ENCODE results near the gene SRSF2. TPM values are rescaled to one million over a fixed set of nuclear protein-coding genes. Genes with fewer than 3 reads are reported as not detected.
A peak's percentile ranks its signal among the peaks of the same experiment; 100 is the strongest.

Gene SRSF2
- total RNA-seq, 1 donor from 2014 or later: 329 TPM

DNA sequence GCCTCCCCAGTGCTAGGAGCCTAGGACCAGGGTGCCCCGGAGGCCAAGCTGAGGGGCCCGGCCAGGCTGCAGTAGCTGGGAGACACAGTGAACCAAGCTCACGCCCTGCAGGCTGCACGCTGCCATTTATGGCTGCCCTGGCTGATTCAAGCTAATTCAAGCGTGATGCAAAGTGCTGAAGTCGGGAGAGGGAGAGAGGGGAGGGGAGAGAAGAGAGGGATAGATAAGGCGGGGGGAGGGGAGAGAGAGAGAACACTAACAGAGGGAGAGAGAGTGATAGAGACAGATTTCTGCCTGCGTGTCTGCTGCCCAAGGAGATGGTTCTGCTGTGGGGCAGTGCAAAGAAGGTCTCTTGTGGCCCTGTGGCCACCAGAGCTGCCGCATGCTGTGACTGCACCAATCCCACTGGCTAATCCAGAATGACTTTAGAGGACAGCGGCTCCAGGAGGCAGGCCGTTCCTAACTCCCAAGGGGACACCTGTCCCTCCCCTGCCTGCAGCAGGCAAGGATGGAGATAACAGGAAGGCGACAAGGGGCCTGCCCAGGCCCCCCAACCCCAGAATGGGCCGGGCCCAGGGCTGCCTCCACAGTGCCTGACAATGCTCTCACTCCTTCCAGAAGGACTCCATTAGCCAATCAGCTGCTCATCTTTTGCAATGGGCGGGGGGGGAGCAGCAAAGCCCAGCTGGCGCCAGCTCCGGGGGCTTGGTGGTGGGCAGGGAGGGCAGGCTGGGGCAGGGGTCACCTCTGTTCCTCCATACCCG is 39.2 kb downstream of the SRSF2 start:
- H3K27me3 Mint-ChIP-seq (ENCODE audit: insufficient read depth, low read depth): peaks cover 7% of the 10 kb centered on the region
- Histone ChIP-seq H3K9me3 (ENCODE audit: low read depth) (no peaks in the 10 kb centered on the region), H3K4me2 (peak overlapping the region; percentile 68)

GRCh38 chr17:76696763-76697701 is 40.1 kb downstream of the SRSF2 start:
- no peaks in the 10 kb centered on the region for H3K36me3 ChIP-seq
- peaks cover 2% of the 10 kb centered on the region for H3K36me3 Mint-ChIP-seq

More for the DNA sequence above, 39.2 kb downstream of the SRSF2 start:
- H3K9me3 Mint-ChIP-seq: no peaks in the 10 kb centered on the region
- H3K27me3 ChIP-seq: no peaks in the 10 kb centered on the region
- H3K4me3 Mint-ChIP-seq: peak overlapping the region; percentile 3
- peak overlapping the region; percentile 88 for H3K27ac Mint-ChIP-seq
- H3F3A ChIP-seq (ENCODE audit: low read depth): peaks cover 28% of the 10 kb centered on the region
- H3K9ac ChIP-seq: no peak overlapping the region
- peaks cover 64% of the 10 kb centered on the region for H3K4me1 Mint-ChIP-seq
- peak overlapping the region; percentile 23 for H3K4me3 ChIP-seq
- H4K20me1 ChIP-seq (ENCODE audit: low read depth): peaks cover 18% of the 10 kb centered on the region
- H3K36me3 Mint-ChIP-seq: peaks cover 2% of the 10 kb centered on the region
- H3K27ac ChIP-seq: peak overlapping the region; percentile 57
- peaks cover 20% of the 10 kb centered on the region for H3K79me2 ChIP-seq (ENCODE audit: low read depth)
- H2AFZ ChIP-seq (replicated peaks): peak overlapping the region; percentile 31
- no peaks in the 10 kb centered on the region for H3K36me3 ChIP-seq
- TF ChIP-seq, protein P1, sequence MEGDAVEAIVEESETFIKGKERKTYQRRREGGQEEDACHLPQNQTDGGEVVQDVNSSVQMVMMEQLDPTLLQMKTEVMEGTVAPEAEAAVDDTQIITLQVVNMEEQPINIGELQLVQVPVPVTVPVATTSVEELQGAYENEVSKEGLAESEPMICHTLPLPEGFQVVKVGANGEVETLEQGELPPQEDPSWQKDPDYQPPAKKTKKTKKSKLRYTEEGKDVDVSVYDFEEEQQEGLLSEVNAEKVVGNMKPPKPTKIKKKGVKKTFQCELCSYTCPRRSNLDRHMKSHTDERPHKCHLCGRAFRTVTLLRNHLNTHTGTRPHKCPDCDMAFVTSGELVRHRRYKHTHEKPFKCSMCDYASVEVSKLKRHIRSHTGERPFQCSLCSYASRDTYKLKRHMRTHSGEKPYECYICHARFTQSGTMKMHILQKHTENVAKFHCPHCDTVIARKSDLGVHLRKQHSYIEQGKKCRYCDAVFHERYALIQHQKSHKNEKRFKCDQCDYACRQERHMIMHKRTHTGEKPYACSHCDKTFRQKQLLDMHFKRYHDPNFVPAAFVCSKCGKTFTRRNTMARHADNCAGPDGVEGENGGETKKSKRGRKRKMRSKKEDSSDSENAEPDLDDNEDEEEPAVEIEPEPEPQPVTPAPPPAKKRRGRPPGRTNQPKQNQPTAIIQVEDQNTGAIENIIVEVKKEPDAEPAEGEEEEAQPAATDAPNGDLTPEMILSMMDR (IDR thresholded peaks at IDR 0.05): peak; percentile 5
- no peak for TF ChIP-seq EZH2 (IDR thresholded peaks at IDR 0.05)
- DNase-seq (ENCODE audit: low spot score): peak; percentile 91
- H3K4me1 ChIP-seq: peaks cover 46% of the 10 kb centered on the region

DNA sequence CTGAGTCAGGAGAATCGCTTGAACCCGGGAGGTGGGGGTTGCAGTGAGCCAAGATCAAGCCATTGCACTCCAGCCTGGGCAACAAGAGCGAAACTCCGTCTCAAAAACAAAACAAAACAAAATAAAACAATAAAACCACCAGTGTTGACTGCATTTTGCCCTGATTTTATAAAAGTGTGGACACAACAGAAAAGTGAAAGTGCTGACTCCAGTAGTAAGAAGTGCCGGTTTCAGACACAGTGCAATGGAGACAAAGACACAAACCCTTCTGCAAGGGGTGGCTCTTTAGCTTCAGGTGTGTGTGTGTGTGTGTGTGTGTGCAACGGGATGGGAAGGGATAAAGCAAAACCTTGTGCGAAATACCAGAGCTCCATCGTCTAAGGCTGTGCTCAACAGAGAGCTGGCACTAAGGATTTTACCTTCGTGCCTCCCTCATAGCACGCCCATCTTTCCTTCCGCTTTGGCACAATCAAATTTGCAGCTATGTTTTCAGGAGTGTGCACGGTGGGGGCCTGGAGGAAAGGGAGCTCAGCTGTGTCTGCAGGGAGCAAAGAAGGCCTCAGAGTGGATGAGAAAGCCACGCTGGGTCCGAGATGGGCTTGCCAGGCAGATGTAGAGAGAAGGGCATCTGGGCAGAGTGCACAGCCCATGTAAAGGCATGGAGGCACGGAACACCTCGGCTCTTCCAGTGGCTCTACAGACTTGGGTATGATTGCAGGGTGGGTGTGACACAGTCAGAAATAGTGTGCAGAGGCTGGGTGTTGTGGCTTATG is 41.9 kb downstream of the SRSF2 start:
- H3K9me3 ChIP-seq (ENCODE audit: low read depth): no peaks in the 10 kb centered on the region
- H3K36me3 Mint-ChIP-seq: peaks cover 2% of the 10 kb centered on the region
- H3K9me3 Mint-ChIP-seq: no peaks in the 10 kb centered on the region
- H3K36me3 ChIP-seq: no peaks in the 10 kb centered on the region
- no peaks in the 10 kb centered on the region for H4K20me1 ChIP-seq (ENCODE audit: low read depth)
- no peak overlapping the region for H3K27ac ChIP-seq
- H3K27me3 Mint-ChIP-seq (ENCODE audit: insufficient read depth, low read depth): peaks cover 9% of the 10 kb centered on the region
- H3K27ac Mint-ChIP-seq: peak overlapping the region; percentile 53
- peaks cover 33% of the 10 kb centered on the region for H3K4me1 ChIP-seq
- H3K4me3 ChIP-seq: no peak overlapping the region
- H3K4me3 Mint-ChIP-seq: no peak overlapping the region
- H3K4me1 Mint-ChIP-seq: peaks cover 58% of the 10 kb centered on the region
- no peak overlapping the region for H3K9ac ChIP-seq
- DNase-seq (ENCODE audit: low spot score): no peak
- H3F3A ChIP-seq (ENCODE audit: low read depth): peaks cover 16% of the 10 kb centered on the region
- H3K79me2 ChIP-seq (ENCODE audit: low read depth): peaks cover 15% of the 10 kb centered on the region
- H3K27me3 ChIP-seq: no peaks in the 10 kb centered on the region
- no peak overlapping the region for H2AFZ ChIP-seq (replicated peaks)
- TF ChIP-seq EZH2 (IDR thresholded peaks at IDR 0.05): no peak
- TF ChIP-seq, protein P1 (IDR thresholded peaks at IDR 0.05): no peak
- TF ChIP-seq EZH2phosphoT487 (IDR thresholded peaks at IDR 0.05): no peak
- H3K4me2 ChIP-seq: no peak overlapping the region

More at GRCh38 chr17:76696763-76697701, 40.1 kb downstream of the SRSF2 start:
- Histone ChIP-seq H3K4me2 (peak overlapping the region; percentile 68), H3K4me1 (peaks cover 45% of the 10 kb centered on the region), H3K27me3 (no peaks in the 10 kb centered on the region), H3K9me3 (ENCODE audit: low read depth) (no peaks in the 10 kb centered on the region), H4K20me1 (ENCODE audit: low read depth) (peaks cover 13% of the 10 kb centered on the region), H3F3A (ENCODE audit: low read depth) (peaks cover 27% of the 10 kb centered on the region), H3K9ac (no peak overlapping the region), H3K79me2 (ENCODE audit: low read depth) (peaks cover 16% of the 10 kb centered on the region), H2AFZ (replicated peaks) (no peak overlapping the region), H3K4me3 (no peak overlapping the region), H3K27ac (no peak overlapping the region)
- peaks cover 7% of the 10 kb centered on the region for H3K27me3 Mint-ChIP-seq (ENCODE audit: insufficient read depth, low read depth)
- DNase-seq (ENCODE audit: low spot score): no peak
- peak overlapping the region; percentile 3 for H3K4me3 Mint-ChIP-seq
- TF ChIP-seq EZH2 (IDR thresholded peaks at IDR 0.05) (no peak), EZH2phosphoT487 (IDR thresholded peaks at IDR 0.05) (no peak)
- TF ChIP-seq, protein P1 (IDR thresholded peaks at IDR 0.05): no peak
- peak overlapping the region; percentile 88 for H3K27ac Mint-ChIP-seq
- no peaks in the 10 kb centered on the region for H3K9me3 Mint-ChIP-seq
- H3K4me1 Mint-ChIP-seq: peaks cover 65% of the 10 kb centered on the region
